Smooth muscle cell (in vitro differentiated cells): ENCODE data around the gene LGALS3BP. TPM values are rescaled to one million over a fixed set of nuclear protein-coding genes. Genes with fewer than 3 reads are reported as not detected.

ENCODE experiments used
- DNase-seq: peaks from one replicate; lab custom pipeline; 2025; ENCODE audit not compliant: unreplicated experiment; lab: John Stamatoyannopoulos, UW
- H2AFZ ChIP-seq: fragments of 200-600 bp; sonication (generic); 2 replicates; pipeline ENCODE4 v1.6.0; 2016; ENCODE audit warnings: antibody characterized with exemption, low read depth, mild to moderate bottlenecking
- H3F3A ChIP-seq: fragments of 200-600 bp; sonication (generic); 2 replicates; pipeline ENCODE4 v1.6.0; 2017; ENCODE audit warnings: antibody characterized with exemption, low read depth
- H3K27ac ChIP-seq: fragments of 200-600 bp; sonication (generic); 2 replicates; pipeline ENCODE4 v1.5.1; 2016; ENCODE audit warnings: low read depth, mild to moderate bottlenecking
- H3K27me3 ChIP-seq: fragments of 200-600 bp; sonication (generic); 2 replicates; pipeline ENCODE4 v1.6.1; 2016; ENCODE audit warnings: low read depth, mild to moderate bottlenecking
- H3K36me3 ChIP-seq: fragments of 200-600 bp; sonication (generic); 2 replicates; pipeline ENCODE4 v1.5.1; 2016; ENCODE audit warnings: low read depth
- H3K4me1 ChIP-seq: fragments of 200-600 bp; sonication (generic); 2 replicates; pipeline ENCODE4 v1.5.1; 2016; ENCODE audit warnings: low read depth
- H3K4me2 ChIP-seq: fragments of 200-600 bp; sonication (generic); 2 replicates; pipeline ENCODE4 v1.6.0; 2016; ENCODE audit warnings: mild to moderate bottlenecking
- H3K4me3 ChIP-seq: fragments of 200-600 bp; sonication (generic); 2 replicates; pipeline ENCODE4 v1.5.1; 2016; ENCODE audit warnings: mild to moderate bottlenecking
- H3K79me2 ChIP-seq: fragments of 200-600 bp; sonication (generic); 2 replicates; pipeline ENCODE4 v1.6.0; 2016; ENCODE audit warnings: low read depth, mild to moderate bottlenecking
- H3K9ac ChIP-seq: fragments of 200-600 bp; sonication (generic); 2 replicates; pipeline ENCODE4 v1.6.0; 2016; ENCODE audit warnings: low read depth
- H3K9me3 ChIP-seq: fragments of 200-600 bp; sonication (generic); replicated peaks from 2 replicates; pipeline ENCODE4 v1.5.1; 2016; ENCODE audit warnings: low read depth
- H4K20me1 ChIP-seq: fragments of 200-600 bp; sonication (generic); 2 replicates; pipeline ENCODE4 v1.6.0; 2016; ENCODE audit warnings: low read depth
- WGBS: methylation state at CpG from one replicate; pipeline ENCODE4 v1.1.7; 2016; ENCODE audit warnings: low lambda C conversion rate; 5-methylcytosine and 5-hydroxymethylcytosine counted together
- polyA plus RNA-seq: library from polyadenylated mRNA; unstranded; fragments of >200 nt; fragmentation: Nextera tagmentation; extraction: Ambion mirVana; gene quantifications from 2 replicates; pipeline ENCODE4 v1.2.1, GENCODE V29; 2016
- total RNA-seq: library from RNA; depleted of rRNA; stranded (reverse); fragments of >200 nt; gene quantifications from 2 replicates; pipeline ENCODE4 v1.2.3, GENCODE V29; 2014
- TF ChIP-seq, protein P1 (sequence below): fragments of 200-600 bp; sonication (generic); IDR thresholded peaks from 2 replicates; pipeline ENCODE4 v1.5.1; 2017; ENCODE audit warnings: borderline replicate concordance, mild to moderate bottlenecking, antibody characterized with exemption; ENCODE audit not compliant: insufficient read depth, poor library complexity, severe bottlenecking

Gene LGALS3BP
- total and polyA plus RNA-seq, 2 experiments from 2014 or later: 66.5 to 151 TPM

DNA sequence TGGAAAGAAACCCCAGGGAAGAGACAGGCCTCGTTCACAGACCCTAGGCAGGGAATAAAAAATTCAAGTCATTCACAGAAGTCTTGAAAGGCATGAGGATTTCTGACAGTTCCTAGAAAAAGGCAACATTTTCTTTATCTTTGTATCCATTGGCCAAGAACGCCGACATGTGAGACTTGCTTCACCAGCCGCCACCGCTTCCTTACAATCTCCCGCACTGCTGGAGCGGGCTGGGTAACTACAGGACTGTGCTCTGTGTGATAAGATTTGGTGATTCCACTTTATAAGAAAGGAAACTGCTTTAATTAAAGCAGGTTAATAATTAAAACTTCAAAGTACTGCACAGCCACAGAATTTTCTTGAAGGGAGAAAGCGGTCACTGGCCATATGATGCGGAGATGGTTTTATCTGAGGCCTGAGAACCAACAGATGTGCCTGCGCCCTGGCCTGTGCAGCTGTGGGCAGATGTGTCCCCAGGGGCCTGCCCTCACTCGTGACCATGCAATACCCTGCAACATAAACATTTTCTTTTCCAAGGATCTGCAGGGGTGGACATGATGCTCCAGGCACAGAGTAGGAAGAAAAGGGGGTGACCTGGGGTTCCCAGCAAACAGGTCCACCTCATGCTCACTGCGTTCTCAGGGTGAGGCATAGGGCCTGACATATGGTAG, 13.0 kb upstream of the LGALS3BP start:
- Histone ChIP-seq H3K36me3 (no peaks in the 10 kb centered on the region), H3K27me3 (no peaks in the 10 kb centered on the region), H3K4me1 (no peaks in the 10 kb centered on the region), H3K4me2 (no peak overlapping the region), H3K4me3 (no peak overlapping the region), H3K9ac (no peak overlapping the region), H2AFZ (no peak overlapping the region), H3F3A (no peaks in the 10 kb centered on the region), H3K79me2 (no peaks in the 10 kb centered on the region), H4K20me1 (peaks cover 38% of the 10 kb centered on the region), H3K9me3 (no peaks in the 10 kb centered on the region), H3K27ac (no peak overlapping the region)
- 91% methylated on average over 12 of the region's 12 CpGs for WGBS
- TF ChIP-seq, protein P1, sequence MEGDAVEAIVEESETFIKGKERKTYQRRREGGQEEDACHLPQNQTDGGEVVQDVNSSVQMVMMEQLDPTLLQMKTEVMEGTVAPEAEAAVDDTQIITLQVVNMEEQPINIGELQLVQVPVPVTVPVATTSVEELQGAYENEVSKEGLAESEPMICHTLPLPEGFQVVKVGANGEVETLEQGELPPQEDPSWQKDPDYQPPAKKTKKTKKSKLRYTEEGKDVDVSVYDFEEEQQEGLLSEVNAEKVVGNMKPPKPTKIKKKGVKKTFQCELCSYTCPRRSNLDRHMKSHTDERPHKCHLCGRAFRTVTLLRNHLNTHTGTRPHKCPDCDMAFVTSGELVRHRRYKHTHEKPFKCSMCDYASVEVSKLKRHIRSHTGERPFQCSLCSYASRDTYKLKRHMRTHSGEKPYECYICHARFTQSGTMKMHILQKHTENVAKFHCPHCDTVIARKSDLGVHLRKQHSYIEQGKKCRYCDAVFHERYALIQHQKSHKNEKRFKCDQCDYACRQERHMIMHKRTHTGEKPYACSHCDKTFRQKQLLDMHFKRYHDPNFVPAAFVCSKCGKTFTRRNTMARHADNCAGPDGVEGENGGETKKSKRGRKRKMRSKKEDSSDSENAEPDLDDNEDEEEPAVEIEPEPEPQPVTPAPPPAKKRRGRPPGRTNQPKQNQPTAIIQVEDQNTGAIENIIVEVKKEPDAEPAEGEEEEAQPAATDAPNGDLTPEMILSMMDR: no peak
- DNase-seq: no peak

DNA sequence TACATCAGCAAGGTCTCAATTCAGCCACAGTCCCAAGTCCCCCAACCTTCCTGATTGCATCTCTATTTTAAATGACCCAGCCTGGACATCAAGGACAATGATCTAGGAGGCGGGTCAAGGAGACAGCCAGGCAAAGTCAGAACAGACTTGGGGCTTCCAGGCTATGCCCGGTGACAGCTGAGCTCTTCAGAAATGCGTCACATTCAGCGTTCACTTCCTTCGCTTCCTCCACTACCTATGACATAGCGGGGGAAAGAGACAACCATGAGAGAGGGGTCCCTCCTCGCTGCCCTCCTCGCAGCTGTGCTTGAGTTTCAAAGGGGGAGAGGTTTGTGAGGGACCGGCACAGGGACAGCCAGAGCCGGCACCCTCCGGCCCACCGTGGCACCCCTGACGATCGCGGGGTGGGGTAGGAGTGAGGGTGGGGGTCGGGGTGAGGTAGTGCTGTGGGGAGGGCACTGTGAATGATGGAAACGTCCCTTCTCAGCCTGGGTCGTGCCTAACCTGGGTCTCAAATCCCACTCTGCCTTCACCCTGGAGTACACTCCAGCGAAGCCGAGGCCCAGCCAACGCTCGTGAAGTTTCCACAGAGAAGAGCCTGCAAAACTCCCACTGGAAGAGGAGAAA, 12.3 kb upstream of the LGALS3BP start:
- no peaks in the 10 kb centered on the region for H3K36me3 ChIP-seq
- TF ChIP-seq, protein P1: no peak

DNA sequence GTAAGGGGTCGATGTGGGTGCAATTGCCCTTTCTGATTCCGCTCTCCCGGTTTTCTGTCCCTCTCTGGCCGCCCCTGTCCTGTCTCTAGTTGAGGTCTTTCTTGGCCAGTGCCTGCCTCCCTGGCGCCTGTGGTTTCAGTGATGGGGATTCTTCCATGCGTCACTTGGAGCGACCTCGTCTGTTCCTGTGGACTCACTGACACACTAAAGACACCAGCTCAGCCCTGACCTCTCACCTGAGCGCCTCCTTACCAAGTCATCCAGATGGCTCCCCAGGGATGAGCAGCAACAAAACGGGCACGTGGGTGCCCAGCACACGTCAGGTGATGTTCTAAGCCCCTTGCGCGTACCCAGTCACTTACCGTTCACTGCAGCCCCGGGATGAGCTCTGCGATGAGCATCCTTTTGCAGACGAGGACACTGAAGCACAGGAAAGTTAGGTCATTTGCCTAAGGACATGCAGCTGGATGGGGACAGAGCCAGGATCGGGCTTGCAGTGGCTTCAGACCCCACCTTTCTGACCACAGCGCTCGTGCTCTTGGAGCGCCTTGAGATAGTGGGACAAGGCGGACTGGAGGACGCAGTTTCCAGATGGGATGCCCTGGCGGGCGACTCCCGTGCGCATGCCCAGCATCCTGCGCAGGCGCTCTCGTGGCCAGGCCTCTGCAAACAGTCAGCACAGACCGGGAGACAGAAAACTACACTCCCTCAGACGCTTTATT, 11.5 kb upstream of the LGALS3BP start:
- Histone ChIP-seq H3K4me1 (no peaks in the 10 kb centered on the region), H3K9me3 (no peaks in the 10 kb centered on the region), H3K4me3 (no peak overlapping the region), H3K9ac (no peak overlapping the region), H4K20me1 (peaks cover 29% of the 10 kb centered on the region), H3K79me2 (no peaks in the 10 kb centered on the region), H3K27ac (no peak overlapping the region), H3K4me2 (no peak overlapping the region), H2AFZ (no peak overlapping the region), H3K36me3 (no peaks in the 10 kb centered on the region), H3F3A (no peaks in the 10 kb centered on the region), H3K27me3 (no peaks in the 10 kb centered on the region)
- TF ChIP-seq, protein P1: no peak
- 98% methylated on average over 33 of the region's 33 CpGs for WGBS
- no peak for DNase-seq

More for the DNA sequence above, 12.3 kb upstream of the LGALS3BP start:
- Histone ChIP-seq H3K27me3 (no peaks in the 10 kb centered on the region), H3K4me2 (no peak overlapping the region), H3K4me1 (no peaks in the 10 kb centered on the region), H3K4me3 (no peak overlapping the region), H3K9ac (no peak overlapping the region), H3K79me2 (no peaks in the 10 kb centered on the region), H2AFZ (no peak overlapping the region), H4K20me1 (peaks cover 34% of the 10 kb centered on the region), H3F3A (no peaks in the 10 kb centered on the region), H3K27ac (no peak overlapping the region), H3K9me3 (no peaks in the 10 kb centered on the region)
- WGBS: 96% methylated on average over 22 of the region's 22 CpGs
- no peak for DNase-seq
